Activated T-cell treated with anti-CD3 and anti-CD28 coated beads for 4 hours (primary cell): ENCODE results near the gene RALB.
A peak's percentile ranks its signal among the peaks of the same experiment; 100 is the strongest.

Experiments used
- DNase-seq: peaks from one replicate; pipeline ENCODE4 v3.0.0-alpha.2; 2020

Gene RALB, protein sequence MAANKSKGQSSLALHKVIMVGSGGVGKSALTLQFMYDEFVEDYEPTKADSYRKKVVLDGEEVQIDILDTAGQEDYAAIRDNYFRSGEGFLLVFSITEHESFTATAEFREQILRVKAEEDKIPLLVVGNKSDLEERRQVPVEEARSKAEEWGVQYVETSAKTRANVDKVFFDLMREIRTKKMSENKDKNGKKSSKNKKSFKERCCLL

GRCh38 chr2:120252225-120253020, at the start of gene RALB:
Gene RALB, plus strand, starts transcription at chr2:120252852. Its CDS starts 25,813 bp downstream, at chr2:120278665.
- DNase-seq: peak; percentile 98

- no peak for DNase-seq
These were observed 49.2 kb upstream of the RALB start for GRCh38 chr2:120203251-120204021.

- DNase-seq: no peak
These were observed 48.6 kb upstream of the RALB start for GRCh38 chr2:120204022-120204405.

- no peak for DNase-seq
These were observed 48.2 kb upstream of the RALB start for GRCh38 chr2:120204417-120204816.

- no peak for DNase-seq
These were observed 47.5 kb upstream of the RALB start for GRCh38 chr2:120204945-120205670.

- peak; percentile 26 for DNase-seq
These were observed 46.5 kb upstream of the RALB start for GRCh38 chr2:120206022-120206581.

- no peak for DNase-seq
These were observed 44.0 kb upstream of the RALB start for GRCh38 chr2:120208381-120209353.

- DNase-seq: no peak
These were observed 43.0 kb upstream of the RALB start for GRCh38 chr2:120209427-120210269.

GRCh38 chr2:120210270-120210693, 42.4 kb upstream of the RALB start:
- DNase-seq: no peak

DNA sequence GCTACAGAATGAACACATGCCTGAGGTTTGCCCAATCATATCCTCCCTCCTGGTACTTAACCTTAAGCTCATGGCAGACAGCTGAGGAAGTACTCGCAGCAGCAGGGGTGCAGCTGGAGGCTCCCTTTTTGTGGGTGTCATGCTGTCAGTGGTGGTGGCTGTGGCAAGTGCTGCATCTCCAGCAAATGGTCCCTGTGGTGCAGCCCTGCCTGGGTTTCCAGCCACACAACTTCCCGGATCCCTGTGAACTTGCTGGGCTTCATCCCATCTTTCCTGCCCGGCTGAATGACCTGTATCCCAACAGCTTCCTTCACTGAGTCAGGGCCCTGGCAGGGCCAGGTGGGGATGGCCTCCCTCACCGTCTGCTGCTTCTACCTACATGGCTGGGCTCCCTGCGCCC, 34.5 kb upstream of the RALB start:
- DNase-seq: no peak

GRCh38 chr2:120219291-120219690, 33.4 kb upstream of the RALB start:
- no peak for DNase-seq

DNA sequence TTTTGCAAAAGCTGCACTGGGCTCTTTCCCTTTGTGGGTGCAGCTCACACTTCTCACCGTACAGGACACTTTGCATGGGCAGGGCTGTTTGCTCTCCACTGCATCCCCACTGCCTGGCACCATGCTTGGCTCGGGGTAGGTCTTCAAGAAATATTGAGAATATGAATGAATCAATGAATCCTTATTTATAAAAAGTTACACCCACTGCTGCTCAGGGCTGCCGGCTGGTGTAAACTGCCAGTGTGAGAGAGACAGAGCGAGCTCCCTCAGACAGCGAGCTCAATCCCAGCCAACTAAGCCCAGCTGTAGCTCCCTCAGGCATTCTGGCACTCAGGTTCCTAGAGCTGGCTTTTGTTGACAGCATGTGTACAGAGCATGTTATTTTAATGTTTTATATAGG, 32.9 kb upstream of the RALB start:
- DNase-seq: no peak

DNA sequence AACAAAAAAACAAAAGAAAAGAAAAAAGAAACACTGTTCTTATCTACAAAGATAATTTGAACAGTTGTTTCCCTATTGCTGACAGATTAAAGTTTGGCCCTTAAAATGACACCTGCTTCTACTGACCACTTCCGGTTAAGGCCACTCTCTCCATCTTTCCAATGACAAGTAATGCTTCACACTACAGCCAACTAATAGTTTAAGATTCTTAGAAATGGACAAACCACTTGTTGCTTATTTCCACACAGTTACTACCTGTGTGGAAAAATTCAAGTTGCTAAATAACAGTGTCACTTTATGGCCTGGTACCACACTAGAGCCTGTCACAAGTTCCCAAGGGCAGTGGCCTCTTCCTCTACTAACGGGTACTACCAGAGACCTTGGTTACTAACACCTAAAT, 31.9 kb upstream of the RALB start:
- DNase-seq: no peak

DNA sequence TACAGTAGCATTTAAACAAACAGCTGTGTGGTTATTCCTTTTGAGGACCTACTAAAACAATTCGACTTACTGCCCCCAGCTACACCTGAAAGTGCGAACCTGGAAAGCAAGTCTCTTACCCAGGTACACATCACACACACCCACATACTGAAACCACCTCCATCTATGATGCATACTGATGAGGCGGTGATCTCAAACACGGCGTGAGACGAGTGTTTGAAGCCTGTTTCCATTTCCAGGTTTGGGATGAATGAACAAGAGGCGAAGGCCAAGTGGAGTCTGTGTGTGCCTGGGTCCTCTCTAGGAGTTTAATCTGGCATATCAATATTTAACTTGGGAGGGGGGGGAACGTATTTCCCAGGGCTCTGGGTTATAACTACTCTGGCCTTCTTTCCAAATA, 31.0 kb upstream of the RALB start:
- no peak for DNase-seq

- DNase-seq: peak; percentile 9
These were observed 30.2 kb upstream of the RALB start for GRCh38 chr2:120222186-120223033.

GRCh38 chr2:120223034-120223912, 29.4 kb upstream of the RALB start, which contains the start of gene TMEM185B:
Gene TMEM185B, minus strand, starts transcription at chr2:120223400. Its CDS starts 424 bp downstream, at chr2:120222976.
- peak; percentile 92 for DNase-seq

DNA sequence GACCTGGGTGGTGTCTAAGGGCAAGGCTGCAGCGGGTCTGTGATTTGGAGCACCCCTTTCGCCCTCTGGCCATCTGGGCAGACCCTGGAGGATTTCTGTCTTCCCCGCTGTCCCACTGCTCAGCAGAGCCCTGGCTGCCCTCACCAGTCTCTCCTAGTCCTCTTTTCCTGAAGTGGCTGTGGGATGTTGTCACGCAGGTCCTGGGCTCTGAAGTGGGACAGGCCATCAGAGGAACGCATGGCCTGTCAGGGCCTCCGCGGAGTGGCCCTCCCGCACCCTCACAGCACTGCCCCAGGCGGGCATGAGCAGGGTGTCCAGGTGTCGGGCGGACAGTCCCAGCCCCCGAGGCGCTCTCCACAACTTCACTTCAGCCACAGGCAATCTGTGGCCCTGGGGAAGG, 28.4 kb upstream of the RALB start:
- DNase-seq: no peak
